Kidney tubule cell (primary cell): Measurements from ENCODE around the gene MYL7.
A peak's percentile ranks its signal among the peaks of the same experiment; 100 is the strongest.

Source experiments
- DNase-seq: peaks from one replicate; pipeline ENCODE4 v3.0.0-alpha.2; 2018; ENCODE audit warnings: low spot score

MYL7 gene

DNA sequence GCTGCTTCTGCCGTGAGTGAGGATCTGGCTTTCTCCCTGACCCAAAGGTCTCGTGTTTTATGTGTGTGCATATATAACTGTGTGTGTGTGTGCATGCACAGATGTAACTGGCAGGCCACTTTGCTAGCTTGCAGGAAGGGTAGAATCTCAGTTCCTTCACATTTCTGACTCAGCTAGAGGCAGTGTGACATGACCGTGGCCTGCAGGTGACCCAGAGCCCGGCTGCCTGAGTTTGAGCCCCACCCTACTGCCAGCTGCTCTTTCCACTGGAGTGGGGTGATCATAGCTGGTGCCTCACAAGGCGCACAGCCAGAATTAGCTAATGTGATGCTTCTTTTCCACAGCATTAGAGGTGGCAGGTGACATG lies 9.3 kb upstream of the MYL7 start:
- DNase-seq: peak; percentile 30

DNA sequence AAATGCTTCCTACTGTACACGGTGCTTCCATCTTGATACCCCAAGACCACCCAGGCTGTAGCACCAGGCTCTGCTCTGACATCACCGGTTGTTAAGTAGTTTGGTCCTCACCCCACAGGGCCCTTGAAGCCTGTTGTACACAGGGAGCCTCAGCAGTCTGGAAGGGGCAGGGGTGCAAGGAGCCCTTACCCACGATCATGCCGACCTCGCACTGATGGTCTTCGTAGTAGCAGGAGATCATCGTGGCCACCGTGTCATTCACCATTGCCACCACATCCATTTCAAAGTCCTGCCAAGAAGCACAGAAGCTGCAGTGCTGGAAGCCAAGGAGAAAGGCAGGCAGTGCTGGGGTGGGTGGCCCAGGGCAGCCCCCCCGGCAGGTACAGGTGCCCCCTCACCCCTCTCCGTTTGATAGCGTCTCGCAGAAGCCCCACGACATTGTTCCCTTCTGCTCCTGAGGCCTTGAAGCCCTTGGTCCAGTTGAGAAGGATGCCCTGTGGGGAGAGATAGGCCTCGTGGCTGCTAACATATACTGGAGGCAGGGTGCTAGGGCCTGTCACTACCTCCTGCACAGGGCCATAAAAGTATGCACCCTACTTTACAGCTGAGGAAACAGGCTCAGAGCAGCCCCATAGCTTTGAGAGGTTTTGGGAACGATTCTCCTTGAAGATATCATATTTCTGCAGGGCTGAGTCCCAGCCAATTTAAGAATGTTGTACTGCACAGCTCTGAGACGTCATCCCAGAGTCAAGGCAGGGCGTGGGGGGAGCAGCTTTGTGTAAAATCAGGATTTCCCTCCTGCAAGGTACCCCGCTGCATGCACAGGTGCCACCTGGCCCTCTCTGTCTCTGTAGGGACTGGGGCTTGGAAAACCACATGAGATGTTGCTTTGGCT lies 8.7 kb upstream of the MYL7 start:
- DNase-seq: no peak

DNA sequence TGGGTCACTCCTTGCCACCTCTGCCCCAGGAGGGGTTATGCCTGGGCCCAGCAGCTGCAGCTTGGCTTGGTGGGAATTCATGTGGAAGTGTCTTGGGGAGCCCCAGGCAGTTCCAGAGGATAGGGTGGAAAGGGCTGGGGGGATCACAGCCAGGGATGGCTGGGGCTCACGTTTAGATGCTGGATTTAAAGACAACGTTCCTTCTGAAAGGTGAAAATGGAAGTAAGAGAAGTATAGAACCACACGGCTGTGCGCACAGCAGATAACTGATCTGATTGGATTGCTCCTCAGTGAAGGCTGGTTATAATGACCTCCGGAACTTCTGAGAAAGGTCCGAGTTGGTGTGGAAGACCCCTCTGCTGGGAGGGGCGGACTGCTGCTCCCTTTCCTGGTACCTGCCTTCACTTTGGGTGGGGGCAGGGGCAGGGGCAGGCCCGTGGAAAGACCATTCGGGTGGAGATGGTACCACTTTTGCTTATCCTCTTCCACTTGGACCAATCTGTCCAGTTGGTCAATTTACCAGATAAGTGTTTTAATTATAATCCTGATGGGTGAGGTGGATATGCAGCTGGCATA lies 7.9 kb upstream of the MYL7 start:
- DNase-seq: no peak

DNA sequence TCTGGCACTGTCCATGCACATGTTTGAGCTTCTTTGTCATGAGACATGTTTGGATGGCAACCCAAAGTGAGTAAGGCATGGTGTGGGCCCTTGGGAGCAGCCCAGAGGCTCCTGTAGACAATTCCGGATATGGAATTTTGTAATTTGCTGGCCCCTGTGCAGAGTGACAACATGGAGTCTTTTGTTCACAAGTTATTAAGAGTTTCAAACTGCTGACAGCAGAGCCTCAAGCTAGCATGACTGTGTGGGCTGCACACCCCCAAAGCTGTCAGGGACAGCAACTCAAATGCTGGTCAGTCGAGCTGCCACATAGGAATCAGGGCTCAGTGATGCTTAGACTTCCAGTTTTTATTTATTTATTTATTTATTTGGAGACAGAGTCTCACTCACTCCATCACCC lies 7.0 kb upstream of the MYL7 start:
- DNase-seq: no peak

DNA sequence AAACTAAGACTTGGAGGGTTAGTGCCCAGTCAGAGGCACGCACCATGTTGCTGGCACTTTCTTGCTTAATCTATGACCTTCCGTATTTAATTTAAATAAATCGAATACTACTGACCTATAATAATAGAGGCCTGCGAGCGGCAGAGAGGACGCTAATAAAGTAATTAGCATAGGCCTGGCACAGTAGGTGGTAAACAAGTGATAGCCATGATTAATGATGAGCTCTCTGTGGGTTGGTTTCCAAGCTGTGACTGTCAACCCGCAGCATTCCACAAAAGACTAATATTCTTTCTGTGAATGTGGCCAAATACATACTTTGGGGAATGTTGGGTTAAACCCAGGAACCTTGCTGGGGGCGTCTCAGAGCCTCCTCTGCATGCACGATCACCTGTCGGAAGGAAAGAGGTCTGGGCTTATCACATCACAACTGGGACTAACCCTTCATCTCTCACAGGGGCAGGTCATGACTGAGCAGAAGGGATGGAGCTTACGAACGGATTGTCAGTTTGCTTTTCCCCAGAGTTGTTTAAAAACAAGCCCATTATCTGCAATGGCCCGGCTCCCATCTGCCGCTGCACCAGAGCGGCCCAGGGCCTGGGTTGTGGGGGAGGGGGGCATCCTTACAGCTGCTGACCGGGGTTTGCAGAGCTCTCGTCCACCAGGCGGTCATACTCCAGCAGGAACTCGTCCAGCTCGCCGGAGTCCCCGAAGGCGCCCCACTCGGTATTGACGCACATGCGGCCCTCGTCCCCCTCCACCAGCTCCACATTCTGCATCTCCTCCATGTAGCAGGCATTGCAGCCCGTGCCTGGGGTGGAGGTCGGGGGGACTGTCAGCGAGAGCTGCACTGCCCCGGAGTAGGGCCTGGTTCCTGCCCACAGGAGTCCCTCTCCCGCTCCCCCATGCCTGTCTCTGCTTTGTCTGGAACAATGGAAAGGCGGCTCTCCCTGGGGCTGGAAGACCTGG lies 6.2 kb upstream of the MYL7 start:
- DNase-seq: no peak

DNA sequence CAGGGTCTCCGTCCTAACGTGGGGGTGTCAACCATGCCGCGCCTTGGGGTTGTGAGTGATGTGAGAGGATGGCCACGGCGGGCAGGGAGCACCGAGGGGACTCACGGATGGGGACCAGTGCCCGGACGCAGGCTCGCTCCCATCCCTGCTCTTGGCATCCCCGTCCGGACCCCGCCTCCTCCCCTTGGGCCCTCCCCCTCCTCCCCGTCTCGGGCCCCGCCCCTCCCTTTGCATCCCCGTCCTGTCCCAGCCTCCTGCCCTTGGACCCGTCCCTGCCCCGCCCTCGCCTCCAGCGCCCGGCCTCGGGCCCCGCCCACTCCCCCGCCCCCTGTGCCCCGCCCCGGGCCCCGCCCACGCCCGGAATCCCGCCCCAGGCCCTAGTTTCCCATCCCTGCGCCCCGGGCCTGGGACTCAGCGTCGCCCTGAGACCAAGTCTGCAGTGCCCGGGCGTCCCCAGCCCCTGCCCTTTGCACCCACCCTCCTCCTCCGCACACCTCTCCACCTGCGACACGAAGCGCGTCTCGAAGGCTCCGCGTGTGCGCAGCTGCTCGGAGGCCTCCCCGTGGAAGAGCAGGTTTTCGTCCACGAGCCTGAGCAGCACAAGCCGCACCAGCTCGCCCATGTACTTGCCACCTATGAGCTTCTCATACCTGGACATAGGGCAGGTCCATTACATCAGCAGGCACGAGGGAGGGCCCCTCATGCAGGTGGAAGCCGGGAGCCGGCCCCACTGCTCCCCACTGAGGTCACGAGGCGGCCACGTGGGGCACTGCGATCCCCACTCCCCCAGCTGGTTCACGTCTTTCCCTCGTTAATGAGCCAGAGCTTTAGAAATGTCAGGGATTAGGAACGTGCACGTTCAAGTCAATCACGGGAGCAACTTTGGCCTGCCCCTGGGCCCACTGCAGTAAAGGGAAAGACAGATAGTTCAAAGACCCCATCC lies 5.1 kb upstream of the MYL7 start:
- peak; percentile 52 for DNase-seq

DNA sequence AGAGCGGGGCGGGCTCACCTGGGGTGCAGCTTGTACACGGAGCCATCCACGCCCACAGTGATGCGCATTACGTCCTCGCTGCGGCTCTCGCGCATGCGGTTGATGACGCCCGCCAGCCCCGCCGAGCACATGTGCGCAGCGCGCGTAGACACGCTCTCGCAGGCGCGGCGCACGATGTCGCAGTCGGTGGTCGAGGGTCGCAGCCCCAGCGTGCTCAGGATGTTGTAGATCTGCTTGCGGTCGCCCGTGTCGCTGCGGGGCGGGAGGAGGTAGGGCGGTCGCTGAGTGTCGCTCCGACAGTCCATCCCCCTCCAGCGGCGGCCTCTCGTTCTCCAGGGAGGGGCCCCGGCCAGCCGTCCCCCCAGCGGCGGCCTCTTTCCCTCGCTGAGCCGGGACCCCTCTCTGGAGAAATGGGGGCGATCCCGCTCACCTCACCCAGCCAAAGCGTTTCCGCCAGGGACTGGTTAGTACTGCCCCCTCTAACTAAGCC lies 4.4 kb upstream of the MYL7 start:
- no peak for DNase-seq

DNA sequence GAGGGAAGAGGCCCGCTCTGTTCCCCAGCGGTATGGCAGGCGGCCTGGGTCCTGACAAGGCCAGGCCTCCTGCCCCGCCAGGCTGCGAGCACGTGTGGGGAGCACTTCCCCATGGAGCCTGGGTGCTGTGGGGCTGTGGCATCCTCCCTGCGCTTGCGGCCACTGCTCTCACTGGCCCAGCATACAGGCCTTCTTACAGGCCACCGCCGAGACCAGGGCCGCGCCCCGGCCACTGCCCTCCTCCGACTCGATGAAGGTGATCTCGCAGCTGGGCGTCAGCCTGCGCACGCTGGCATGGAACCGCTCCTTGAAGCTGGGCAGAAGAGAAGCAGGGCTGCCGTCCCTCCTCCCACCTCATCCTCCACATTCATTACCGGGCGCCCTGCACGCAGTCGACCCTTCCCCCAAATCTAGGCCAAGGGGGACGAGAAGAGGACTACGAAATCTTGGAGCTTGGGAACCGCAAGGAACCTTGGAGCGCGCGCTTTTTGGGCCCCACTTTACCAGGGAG lies 3.9 kb upstream of the MYL7 start:
- DNase-seq: no peak

DNA sequence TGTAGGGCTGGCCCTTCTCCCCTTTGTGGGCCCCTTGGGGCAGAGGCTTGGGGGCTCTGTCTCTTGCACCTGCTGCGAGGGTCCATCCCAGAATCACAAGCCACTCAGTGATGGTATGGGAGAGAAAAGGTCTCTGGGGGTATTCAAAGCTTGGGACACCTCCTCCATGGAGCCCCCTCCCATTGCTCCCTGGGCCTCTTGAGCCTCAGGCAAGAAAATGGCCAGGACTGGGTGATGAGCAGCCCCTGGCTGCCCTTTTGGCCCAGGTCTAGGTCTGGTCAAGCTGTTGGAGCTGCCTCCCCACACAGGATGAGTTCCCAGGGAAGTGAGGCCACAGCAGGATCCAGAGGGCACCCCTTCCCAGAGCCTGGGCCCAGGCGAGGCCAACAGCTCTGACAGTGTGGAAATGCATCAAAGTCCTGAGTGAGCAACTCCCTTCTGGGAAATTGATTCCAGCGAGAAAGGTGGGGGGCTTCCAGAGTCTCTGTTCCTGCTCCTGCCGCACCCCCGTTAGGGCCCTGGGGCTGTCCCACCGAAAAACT lies 3.4 kb upstream of the MYL7 start:
- no peak for DNase-seq

DNA sequence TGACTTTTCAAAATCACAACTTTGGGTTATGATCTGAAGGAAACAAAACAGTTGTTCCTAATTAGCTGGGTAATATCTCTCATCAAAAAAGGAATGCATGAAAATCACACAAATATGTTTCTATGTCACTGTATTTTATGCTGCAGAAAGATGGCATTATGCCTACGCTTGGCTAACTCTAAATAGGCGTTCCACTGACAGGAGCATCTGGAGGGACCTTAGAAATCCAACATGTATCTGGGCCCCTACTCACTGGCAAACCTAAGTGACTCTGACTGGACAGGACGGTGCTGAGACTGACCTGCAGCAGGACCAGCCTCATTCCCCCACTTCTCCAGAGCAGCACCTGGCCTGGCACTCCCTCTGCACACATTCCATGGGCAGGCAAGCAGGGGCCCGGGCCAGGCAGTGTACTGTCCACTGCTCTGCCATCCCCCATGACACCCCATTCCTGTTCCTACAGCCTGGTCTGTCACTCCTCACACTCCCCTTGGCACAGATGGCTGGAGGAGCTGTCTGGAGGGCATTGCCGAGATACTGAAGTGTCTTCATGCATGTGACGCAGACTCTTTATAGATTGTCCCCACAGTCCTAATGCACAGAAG lies 2.6 kb upstream of the MYL7 start:
- DNase-seq: no peak

DNA sequence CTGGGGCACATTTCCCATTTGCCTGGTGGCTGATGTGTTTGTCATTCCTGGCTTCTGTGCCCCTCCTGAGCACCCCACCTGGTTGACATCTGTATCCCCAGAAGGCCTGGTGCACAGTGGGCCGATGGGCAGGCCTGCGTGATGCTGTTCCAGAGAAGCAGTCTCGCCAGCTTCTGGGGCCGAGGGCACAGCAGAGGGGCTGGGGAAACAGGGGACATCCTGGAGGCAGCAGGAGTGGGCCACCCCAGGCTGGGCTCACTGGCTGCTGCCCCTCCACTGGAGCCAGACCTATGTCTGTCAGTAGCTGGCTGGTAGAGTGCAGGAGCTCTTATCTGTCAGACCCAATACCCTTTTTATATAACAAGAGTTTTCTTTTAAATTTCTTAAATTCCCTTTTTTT lies 896 bp upstream of the MYL7 start:
- DNase-seq: no peak

DNA sequence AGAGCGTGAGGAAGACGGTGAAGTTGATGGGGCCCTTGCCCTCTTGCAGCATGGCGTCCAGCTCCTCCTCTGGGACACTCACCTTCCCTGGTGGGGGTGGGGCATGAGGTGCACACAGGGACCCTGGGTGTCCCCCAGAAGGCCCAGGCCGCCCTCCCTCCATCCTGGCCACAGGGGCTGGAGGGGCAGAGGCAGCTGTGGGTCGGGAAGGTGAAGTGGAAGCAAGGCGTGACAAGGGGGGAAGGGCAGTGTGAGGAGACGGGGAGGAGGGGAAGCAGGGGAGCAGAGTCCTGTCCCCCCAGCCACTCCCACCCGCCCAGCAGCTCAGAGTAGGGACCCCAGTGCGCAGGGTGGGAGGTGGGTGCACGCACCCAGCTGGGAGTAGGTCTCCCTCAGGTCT lies 791 bp downstream of the MYL7 start:
- no peak for DNase-seq

DNA sequence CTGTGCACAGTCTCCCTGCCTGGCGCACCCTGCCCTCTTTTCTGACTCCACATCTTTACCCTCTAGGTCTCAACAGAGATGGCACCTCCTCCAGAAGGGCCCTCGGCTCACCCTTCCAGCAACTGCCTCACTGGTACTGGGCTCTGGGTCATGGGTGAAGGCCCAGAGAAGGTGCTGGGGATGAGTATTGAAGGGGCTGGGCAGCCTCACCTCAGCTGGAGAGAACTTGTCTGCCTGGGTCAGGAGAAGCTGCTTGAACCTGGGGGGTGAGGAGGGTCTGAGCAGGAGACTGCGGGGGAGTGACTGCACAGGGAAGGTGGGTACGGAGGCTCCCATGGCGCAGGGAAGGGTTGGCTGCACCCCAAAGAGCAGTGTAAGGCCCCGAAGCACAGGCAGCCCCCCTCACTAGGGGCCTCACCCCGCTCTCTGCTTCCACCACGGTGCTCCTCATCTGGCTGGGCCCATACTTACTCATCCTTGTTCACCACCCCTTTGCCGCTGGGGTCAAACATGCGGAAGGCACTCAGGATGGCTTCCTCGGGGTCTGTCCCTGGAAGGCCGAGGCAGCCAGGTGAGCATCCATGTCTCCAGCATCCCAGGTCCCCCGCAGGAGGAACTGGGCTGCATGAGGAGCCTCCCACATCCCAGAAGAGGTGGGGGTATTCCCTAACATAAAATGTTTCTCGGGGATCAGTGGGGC lies 1.7 kb downstream of the MYL7 start:
- no peak for DNase-seq

DNA sequence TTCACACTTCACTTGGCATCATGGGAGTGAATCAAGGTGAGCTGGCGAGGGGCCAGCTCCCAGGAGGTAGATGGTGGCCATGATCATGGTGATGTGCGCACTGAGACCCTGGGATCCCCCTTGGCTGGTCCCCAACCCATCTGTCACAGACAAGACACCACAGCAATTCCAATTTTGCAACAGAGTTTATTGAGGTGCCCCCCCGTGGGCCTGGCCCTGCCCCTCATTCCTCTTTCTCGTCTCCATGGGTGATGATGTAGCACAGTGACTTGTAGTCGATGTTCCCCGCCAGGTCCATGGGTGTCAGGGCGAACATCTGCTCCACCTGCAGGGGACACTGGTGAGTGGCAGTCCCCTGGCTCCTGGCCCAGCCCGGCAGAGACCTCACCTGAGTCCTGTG lies 2.4 kb downstream of the MYL7 start:
- no peak for DNase-seq

DNA sequence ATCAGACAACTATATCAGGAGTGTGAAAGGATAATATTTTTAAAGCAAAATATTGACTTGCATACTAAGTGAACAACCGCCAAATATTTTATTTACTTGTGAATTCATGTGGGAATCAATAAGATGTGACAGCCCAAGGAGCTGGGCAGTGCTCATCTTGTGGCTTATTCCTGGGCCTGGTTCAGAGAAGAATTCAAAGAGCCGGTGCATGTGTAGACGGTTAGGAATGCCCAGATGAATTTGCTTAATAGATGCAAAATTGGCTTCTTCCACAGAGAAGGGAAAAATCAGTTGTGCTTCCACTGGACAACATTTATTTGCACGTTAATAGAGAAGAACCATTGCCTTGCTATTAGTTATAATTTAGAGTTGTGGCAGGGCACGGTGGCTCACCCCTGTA lies 4.4 kb downstream of the MYL7 start:
- DNase-seq: no peak

DNA sequence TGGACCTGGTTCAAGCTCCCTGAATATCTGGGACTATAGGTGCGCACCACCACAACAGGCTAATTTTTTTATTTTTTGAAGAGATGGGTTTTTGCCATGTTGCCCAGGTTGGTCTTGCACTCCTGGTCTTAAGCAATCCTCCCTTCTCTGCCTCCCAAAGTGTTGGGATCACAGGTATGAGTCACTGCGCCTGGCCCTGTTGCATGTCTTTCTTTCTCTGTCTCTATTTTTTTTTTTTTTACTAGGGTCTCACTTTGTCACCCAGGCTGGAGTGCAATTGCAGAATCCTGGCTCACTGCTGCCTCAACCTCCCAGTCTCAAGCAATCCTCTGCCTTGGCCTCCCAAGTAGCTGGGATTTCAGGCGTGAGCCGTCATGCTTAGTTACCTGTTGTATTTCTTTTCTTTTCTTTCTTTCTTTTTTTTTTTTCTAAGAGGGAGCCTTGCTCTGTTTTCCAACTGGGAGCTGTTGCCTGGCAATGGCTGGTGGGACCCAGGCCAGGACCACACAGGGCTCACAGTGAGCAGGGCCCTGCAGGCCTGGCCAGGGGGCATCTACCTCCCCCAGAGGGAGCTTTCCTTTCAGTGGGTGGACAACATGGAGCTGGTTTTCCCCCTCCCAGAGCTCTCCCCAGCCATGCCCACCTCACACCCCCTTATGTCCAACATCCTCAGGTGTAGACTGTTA lies 6.0 kb downstream of the MYL7 start:
- DNase-seq: no peak

DNA sequence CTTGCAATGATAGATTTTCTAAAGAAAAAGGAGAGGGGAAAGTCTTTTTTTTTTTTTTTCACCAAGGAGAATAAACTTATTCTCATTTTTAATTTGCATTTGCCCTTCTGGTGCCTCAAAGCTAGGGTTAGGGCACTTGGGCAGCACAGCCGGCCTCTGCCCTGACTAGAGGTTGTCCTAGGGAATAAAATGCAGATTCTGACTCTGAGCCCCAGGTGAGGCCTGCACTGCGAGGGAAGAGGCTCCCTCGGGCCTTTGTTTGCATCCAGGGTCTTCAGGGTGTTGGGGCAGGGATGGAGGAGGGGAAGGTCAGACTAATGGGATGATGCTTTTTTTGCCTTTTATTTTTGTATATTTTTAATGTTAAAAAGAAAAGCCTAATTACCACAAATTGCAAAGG lies 7.8 kb downstream of the MYL7 start:
- DNase-seq: no peak

DNA sequence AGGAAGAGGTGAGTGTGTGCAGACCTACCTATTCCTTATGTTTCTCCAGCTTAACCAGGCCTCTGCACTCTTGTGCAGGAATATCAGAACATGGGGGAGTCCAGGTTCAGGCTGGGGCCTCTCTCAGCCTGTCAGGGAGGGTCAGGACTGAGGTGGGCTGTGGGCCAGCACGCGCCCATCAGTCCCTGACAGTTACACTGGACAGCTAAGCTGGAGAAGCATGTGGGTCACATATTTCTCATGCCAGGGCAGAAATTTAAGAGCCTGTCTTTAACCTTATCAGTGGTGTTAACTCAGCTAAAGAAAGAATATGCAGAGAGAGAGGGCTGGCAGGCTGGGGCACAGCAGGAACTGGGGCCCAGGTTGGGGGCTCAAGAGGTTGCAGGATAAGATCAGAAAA lies 9.1 kb downstream of the MYL7 start:
- no peak for DNase-seq
